Melanocyte of skin (primary cell): ENCODE results near the gene RAB40AL. TPM values are rescaled to one million over a fixed set of nuclear protein-coding genes. Genes with fewer than 3 reads are reported as not detected.

Source experiments
- total RNA-seq, 2 donors: library from RNA; depleted of rRNA; stranded (reverse); fragments of >200 nt; gene quantifications; 2 replicates each; pipeline ENCODE4 v1.2.3, GENCODE V29; 2012

The RAB40AL gene, protein sequence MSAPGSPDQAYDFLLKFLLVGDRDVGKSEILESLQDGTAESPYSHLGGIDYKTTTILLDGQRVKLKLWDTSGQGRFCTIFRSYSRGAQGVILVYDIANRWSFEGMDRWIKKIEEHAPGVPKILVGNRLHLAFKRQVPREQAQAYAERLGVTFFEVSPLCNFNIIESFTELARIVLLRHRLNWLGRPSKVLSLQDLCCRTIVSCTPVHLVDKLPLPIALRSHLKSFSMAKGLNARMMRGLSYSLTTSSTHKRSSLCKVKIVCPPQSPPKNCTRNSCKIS
- 1 to 10 TPM in 1 of 2 donors, under 1 TPM in 1; 0.33 to 1.0 TPM for total RNA-seq

DNA sequence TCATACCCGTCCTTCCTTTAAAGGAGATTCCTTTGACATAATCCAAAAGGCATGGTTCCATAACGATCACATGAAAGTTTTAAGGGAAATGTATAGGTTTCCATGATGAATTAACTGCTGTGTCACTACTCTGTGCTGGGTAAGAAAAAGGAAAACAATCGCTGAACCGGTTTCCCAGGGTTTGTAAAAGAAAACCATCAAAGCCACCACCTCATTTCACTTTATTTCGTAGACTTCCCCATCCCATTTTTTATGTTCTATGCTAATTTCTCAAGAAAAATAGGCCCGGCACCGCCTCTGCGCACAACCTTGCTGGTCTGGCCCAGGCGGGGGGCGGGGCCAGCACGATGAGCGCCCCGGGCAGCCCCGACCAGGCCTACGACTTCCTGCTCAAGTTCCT lies at the start of gene RAB40AL:
TSS of gene RAB40AL (plus strand) at position 301 of the 400 bp plus-strand sequence. CDS start at position 348, 47 bp downstream.

Other genes with a start within 250 kb of the RAB40AL start
- gene GPRASP2, start 224.8 kb upstream of the RAB40AL start, total RNA-seq, result 10 to 100 TPM in 1 of 2 donors, 1 to 10 TPM in 1; 7.9 to 10.7 TPM
- 1 to 10 TPM; 2.8 to 3.0 TPM for gene GPRASP3, start 216.5 kb upstream of the RAB40AL start, total RNA-seq
- gene BEX1, start 126.9 kb downstream of the RAB40AL start, total RNA-seq, result 10 to 100 TPM in 1 of 2 donors, 1 to 10 TPM in 1; 7.6 to 12.0 TPM
- under 1 TPM in 1 of 2 donors, not detected in 1; under 0.01 TPM for gene NXF3, start 155.9 kb downstream of the RAB40AL start, total RNA-seq